ENCODE results near the gene SRA1.

The SRA1 gene

DNA sequence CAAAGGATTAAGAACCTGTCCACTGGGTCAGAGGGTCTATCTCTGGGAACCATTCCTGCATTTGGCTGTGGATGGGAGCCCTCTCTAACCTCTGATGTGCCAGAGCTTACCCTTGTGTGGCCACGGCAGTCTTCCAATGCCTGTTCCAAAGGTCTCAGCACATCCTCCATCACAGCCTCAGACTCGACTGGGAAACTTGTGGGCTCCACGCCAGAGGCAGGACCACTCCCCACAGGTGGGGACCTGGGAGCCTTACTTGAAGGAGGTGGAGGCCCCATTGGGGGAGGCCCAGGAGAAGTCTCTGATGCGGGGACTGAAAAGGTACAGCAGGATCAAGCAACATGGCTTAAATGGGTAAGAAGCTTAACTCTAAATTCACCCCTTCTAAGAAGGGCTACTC lies 5.4 kb downstream of the SRA1 start:
- Mint-ChIP-seq H3K27ac (peak overlapping the region; percentile 73), H3K4me1 (peaks cover 58 to 86% of the 10 kb centered on the region in 2 donors), H3K36me3 (peaks cover 54 to 63% of the 10 kb centered on the region in 2 donors), H3K4me3 (no peak overlapping the region), H3K9me3 (no peaks in the 10 kb centered on the region), H3K27me3 (no peaks in the 10 kb centered on the region)
- DNase-seq (no peak), ATAC-seq (replicated peaks) (no peak)

DNA sequence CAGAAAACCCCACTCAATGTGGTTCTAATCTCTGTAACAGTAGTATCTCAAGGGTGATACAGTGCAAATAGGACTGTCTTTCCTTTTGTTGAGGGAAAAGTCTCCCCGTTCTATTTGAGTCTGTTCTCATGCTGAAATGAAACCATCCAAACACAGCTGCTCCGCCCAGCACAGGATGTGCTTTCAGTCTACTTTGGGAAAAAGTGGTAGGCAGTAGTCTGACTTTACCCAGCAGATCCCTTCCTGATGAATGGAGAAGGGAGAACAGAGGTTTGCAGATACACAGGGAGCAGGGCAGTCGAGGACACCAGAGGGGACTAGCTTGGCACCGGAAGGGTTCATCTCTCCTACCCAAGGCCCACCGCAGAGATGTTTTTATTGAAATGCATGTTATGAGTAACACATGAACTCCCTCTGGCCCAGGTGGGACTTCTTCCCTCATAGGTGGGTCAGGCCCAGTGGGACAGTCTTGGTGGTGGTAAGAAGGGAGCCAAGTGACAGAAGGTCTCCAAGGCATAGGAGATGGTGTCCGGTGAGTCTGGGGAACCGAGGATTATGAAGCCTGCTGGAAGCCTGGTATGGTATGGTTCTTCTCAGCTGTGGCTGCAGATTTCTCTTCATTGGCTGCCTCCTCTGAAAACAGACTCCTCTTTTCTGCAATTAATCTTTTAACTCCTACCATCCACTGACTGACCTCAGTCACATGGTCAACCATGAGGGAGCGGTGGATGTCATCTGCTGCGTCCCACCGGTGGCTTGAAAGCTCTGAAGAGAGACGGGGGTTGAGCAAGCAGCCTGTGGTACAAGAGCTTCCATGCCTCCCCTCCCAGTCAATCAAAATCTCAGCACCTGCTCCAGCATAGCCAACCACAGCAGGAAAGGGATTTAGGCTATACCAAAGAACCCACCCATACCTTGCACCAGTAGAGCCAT lies 6.9 kb downstream of the SRA1 start:
- DNase-seq (no peak), ATAC-seq (replicated peaks) (no peak)
- Mint-ChIP-seq H3K36me3 (peaks cover 49 to 61% of the 10 kb centered on the region in 2 donors), H3K4me3 (no peak overlapping the region), H3K4me1 (peaks cover 52 to 77% of the 10 kb centered on the region in 2 donors), H3K27me3 (no peaks in the 10 kb centered on the region), H3K27ac (peak overlapping the region; percentile 63), H3K9me3 (no peaks in the 10 kb centered on the region)

DNA sequence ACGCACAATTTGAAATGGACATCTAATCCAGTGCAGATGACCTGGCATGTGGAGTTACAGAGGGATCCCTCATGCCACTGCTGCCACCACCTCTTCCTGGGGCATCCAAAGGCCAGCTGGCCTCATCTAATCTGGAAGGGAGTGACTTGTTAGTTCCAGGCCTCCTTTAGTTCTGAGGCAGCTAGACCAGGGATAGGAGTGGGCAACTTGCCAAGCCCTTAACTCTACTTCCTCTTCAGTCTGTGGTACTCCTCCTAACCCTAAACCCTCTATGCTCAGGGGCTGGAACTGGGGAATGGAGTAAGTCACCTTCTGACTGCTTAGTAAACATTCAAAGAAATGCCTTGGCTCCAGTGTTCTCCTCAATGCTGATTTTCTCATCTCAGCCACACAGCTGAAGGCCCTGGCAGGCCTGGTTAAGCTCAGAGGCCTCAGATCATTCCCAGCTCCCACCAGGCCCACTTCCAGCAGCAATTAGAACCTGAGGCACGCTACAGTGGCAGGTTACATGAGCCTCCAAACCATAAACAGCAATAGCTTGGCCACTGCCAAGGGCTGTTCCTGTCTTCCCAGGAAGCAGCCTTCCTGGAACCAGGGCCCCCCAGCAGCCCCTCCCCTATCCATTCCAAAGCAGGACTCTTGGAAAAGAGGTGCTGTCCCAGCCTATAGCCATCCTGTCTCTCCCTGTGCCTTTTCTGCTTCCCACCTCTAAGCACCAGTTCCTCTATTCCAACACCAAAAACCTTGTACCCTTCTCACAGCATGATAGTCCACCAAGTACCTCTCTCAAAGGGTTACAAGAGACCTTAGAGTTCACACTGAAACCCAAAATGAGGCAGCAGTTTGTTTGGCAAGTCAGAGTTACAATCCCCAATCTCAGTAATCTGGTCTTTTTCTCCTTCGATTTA lies 7.8 kb downstream of the SRA1 start:
- ATAC-seq (replicated peaks): no peak
- H3K4me1 Mint-ChIP-seq: peaks cover 48 to 68% of the 10 kb centered on the region in 2 donors
- DNase-seq: no peak
- H3K4me3 Mint-ChIP-seq: peak overlapping the region in 1 of 2 donors; percentile 37
- H3K9me3 Mint-ChIP-seq: no peaks in the 10 kb centered on the region
- H3K27me3 Mint-ChIP-seq: no peaks in the 10 kb centered on the region
- peak overlapping the region; percentile 82 for H3K27ac Mint-ChIP-seq
- H3K36me3 Mint-ChIP-seq: peaks cover 46 to 60% of the 10 kb centered on the region in 2 donors

DNA sequence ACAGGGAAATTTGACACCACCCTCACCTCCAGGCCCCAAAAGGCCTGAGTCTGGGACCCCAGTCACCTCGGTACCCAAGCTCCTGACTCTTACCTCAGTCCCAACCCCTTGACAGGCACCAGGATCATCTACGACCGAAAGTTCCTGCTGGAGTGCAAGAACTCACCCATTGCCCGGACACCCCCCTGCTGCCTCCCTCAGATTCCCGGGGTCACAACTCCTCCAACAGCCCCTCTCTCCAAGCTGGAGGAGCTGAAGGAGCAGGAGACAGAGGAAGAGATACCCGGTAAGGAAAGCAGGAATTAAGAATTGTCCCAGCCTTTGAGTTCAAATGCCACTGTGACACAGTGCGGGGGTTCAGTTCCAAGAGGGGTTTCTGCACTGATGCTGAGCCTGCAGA lies 8.5 kb downstream of the SRA1 start:
- peaks cover 41 to 61% of the 10 kb centered on the region in 2 donors for H3K4me1 Mint-ChIP-seq
- H3K36me3 Mint-ChIP-seq: peaks cover 46 to 60% of the 10 kb centered on the region in 2 donors

GRCh38 chr5:140548300-140548688 lies 9.0 kb downstream of the SRA1 start:
- Mint-ChIP-seq H3K36me3 (peaks cover 44 to 57% of the 10 kb centered on the region in 2 donors), H3K9me3 (no peaks in the 10 kb centered on the region), H3K27ac (peak overlapping the region; percentile 92), H3K4me3 (peak overlapping the region; percentile 73 to 80), H3K4me1 (peaks cover 36 to 56% of the 10 kb centered on the region in 2 donors), H3K27me3 (no peaks in the 10 kb centered on the region)
- ATAC-seq (replicated peaks) (peak; percentile 13 to 15), DNase-seq (no peak)

More for the DNA sequence above, 8.5 kb downstream of the SRA1 start:
- no peaks in the 10 kb centered on the region for H3K9me3 Mint-ChIP-seq
- DNase-seq (no peak), ATAC-seq (replicated peaks) (no peak)
- no peaks in the 10 kb centered on the region for H3K27me3 Mint-ChIP-seq
- peak overlapping the region; percentile 37 to 73 for H3K4me3 Mint-ChIP-seq
- peak overlapping the region; percentile 82 for H3K27ac Mint-ChIP-seq

- Mint-ChIP-seq H3K4me1 (peaks cover 30 to 50% of the 10 kb centered on the region in 2 donors), H3K36me3 (peaks cover 38 to 51% of the 10 kb centered on the region in 2 donors), H3K27ac (peak within 1 kb of the TSS; percentile 92), H3K27me3 (no peaks in the 10 kb centered on the region), H3K9me3 (no peaks in the 10 kb centered on the region), H3K4me3 (peak within 1 kb of the TSS; percentile 73 to 80)
- DNase-seq: peak; percentile 76
- peak; percentile 98 for ATAC-seq (replicated peaks)
Measured at GRCh38 chr5:140547508-140548299, 9.6 kb downstream of the SRA1 start, which contains the start of gene EIF4EBP3. TSS of gene EIF4EBP3 (plus strand) at chr5:140547662. CDS start at chr5:140547738, 76 bp downstream.

DNA sequence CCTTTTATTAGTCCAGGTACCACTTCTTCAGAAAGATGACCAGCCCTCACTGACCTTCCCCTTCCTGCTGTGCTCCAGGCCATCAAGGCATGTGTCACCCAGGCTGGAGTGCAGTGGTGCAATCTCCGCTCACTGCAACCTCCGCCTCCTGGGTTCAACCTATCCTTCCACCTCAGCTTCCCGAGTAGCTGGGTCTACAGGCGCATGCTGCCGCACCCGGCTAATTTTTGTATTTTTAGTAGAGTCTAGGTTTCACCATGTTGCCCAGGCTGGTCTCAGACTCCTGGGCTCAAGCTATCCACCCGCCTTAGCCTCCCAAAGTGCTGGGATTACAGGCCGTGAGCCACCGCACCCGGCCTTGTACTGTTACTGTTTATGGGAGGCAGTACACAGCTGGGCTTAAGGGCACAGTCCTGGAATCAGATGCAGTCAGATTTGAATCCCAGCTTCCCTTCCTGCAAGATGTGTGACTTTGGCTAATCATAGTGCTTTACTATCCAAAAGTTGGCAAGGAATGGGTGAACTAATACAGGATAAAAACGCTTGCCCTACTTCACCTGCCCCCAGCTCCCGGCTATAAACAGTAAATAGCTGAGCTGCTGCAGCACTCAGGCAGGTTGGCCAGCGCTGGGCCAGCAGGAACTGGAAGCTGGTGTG lies 10.3 kb downstream of the SRA1 start:
- H3K9me3 Mint-ChIP-seq: no peaks in the 10 kb centered on the region
- peaks cover 36 to 55% of the 10 kb centered on the region in 2 donors for H3K36me3 Mint-ChIP-seq
- peaks cover 30 to 50% of the 10 kb centered on the region in 2 donors for H3K4me1 Mint-ChIP-seq
- no peak for DNase-seq
- peak overlapping the region; percentile 73 to 80 for H3K4me3 Mint-ChIP-seq
- no peaks in the 10 kb centered on the region for H3K27me3 Mint-ChIP-seq
- peak overlapping the region; percentile 92 for H3K27ac Mint-ChIP-seq
- peak in 1 of 2 donors; percentile 1 for ATAC-seq (replicated peaks)

DNA sequence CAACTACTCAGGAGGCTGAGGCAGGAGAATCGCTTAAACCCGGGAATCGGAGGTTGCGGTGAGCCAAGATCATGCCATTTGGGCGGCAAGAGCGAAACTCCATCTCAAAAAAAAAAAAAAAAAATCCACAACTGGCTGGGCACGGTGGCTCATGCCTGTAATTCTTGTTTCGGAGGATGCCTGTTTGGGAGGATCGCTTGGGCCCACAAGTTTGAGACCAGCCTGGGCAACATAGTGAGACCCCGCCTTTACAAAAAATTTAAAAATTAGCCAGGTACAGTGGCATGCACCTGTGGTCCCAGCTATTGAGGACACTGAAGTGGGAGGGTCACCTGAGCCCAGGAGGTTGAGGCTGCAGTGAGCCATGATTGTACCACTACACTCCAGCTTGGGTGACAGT lies 11.7 kb downstream of the SRA1 start:
- DNase-seq (no peak), ATAC-seq (replicated peaks) (no peak)
- no peaks in the 10 kb centered on the region for H3K9me3 Mint-ChIP-seq
- H3K27ac Mint-ChIP-seq: peak overlapping the region; percentile 37
- H3K4me1 Mint-ChIP-seq: peaks cover 28 to 41% of the 10 kb centered on the region in 2 donors
- H3K36me3 Mint-ChIP-seq: peaks cover 26 to 52% of the 10 kb centered on the region in 2 donors
- no peaks in the 10 kb centered on the region for H3K27me3 Mint-ChIP-seq
- no peak overlapping the region for H3K4me3 Mint-ChIP-seq

DNA sequence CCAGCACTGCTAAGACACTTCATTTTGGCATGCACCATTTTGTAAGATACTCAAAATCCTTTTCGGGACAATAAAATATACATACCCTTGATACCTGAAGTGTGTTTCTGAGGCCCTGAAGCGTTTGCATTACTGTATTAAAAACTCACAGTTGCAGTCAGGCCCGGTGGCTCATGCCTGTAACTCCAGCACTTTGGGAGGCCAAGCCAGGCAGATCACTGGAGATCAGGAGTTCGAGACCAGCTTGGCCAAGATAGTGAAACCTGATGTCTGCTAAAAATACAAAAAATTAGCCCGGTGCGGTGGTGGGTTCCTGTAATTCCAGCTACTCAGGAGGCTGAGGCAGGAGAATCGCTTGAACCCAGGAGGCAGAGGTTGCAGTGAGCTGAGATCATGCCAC lies 12.3 kb downstream of the SRA1 start:
- no peak overlapping the region for H3K4me3 Mint-ChIP-seq
- peaks cover 23 to 36% of the 10 kb centered on the region in 2 donors for H3K4me1 Mint-ChIP-seq
- H3K36me3 Mint-ChIP-seq: peaks cover 21 to 49% of the 10 kb centered on the region in 2 donors
- no peak for DNase-seq
- H3K27me3 Mint-ChIP-seq: no peaks in the 10 kb centered on the region
- ATAC-seq (replicated peaks): no peak
- H3K9me3 Mint-ChIP-seq: no peaks in the 10 kb centered on the region
- peak overlapping the region; percentile 37 for H3K27ac Mint-ChIP-seq

GRCh38 chr5:140542972-140543371 lies 14.3 kb downstream of the SRA1 start:
- Mint-ChIP-seq H3K4me3 (no peak overlapping the region), H3K27ac (no peak overlapping the region), H3K27me3 (no peaks in the 10 kb centered on the region), H3K9me3 (no peaks in the 10 kb centered on the region), H3K36me3 (peaks cover 20 to 39% of the 10 kb centered on the region in 2 donors), H3K4me1 (peaks cover 7 to 16% of the 10 kb centered on the region in 2 donors)
- no peak for ATAC-seq (replicated peaks)
- no peak for DNase-seq

- Mint-ChIP-seq H3K4me3 (no peak overlapping the region), H3K36me3 (peaks cover 18 to 40% of the 10 kb centered on the region in 2 donors), H3K4me1 (peaks cover 1 to 2% of the 10 kb centered on the region in 2 donors), H3K27me3 (no peaks in the 10 kb centered on the region), H3K9me3 (no peaks in the 10 kb centered on the region), H3K27ac (no peak overlapping the region)
- no peak for DNase-seq
- no peak for ATAC-seq (replicated peaks)
Measured at GRCh38 chr5:140540227-140540626, 17.0 kb downstream of the SRA1 start.

DNA sequence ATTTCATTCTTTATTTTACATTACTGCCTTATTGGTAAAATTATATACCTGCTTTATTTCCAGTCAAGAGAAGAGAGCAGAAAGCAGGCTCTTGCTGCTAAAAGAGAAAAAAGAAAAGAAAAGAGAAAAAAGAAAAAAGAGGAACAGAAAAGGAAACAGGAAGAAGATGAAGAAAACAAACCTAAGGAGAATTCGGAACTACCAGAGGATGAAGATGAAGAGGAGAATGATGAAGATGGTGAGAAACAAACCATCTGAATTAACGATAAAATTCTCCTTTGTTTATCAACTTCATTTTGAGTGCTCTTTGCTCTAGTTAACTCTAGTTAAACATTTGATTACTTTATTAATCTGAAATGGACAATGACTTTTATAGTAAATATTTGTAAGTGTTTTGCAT lies 33.3 kb downstream of the SRA1 start:
- Mint-ChIP-seq H3K27me3 (no peaks in the 10 kb centered on the region), H3K27ac (peak overlapping the region; percentile 56), H3K4me1 (peaks cover 2 to 13% of the 10 kb centered on the region in 2 donors), H3K4me3 (no peak overlapping the region), H3K9me3 (no peaks in the 10 kb centered on the region), H3K36me3 (peaks cover 28 to 40% of the 10 kb centered on the region in 2 donors)
- DNase-seq: no peak
- no peak for ATAC-seq (replicated peaks)

GRCh38 chr5:140513124-140513523 lies 44.1 kb downstream of the SRA1 start:
- H3K27me3 Mint-ChIP-seq: no peaks in the 10 kb centered on the region
- DNase-seq: no peak
- no peak overlapping the region for H3K27ac Mint-ChIP-seq
- H3K9me3 Mint-ChIP-seq: no peaks in the 10 kb centered on the region
- no peak for ATAC-seq (replicated peaks)
- peaks cover 32 to 35% of the 10 kb centered on the region in 2 donors for H3K36me3 Mint-ChIP-seq
- H3K4me1 Mint-ChIP-seq: no peaks in the 10 kb centered on the region
- H3K4me3 Mint-ChIP-seq: no peak overlapping the region
